Muscle layer of colon (tissue), 2 donors: ENCODE results near the gene LRRC8E.
"Not testable (repeated sequence)": the region's sequence is repeated elsewhere in the genome, so short reads cannot be mapped to it uniquely, and the experiment has no call there.

Experiments
- H3K27ac ChIP-seq: one replicate; pipeline ENCODE4 v1.7.0; 2013; ENCODE audit warnings: low read depth, mild to moderate bottlenecking, low read length, moderate library complexity
- H3K27me3 ChIP-seq, 2 donors: one replicate each; pipeline ENCODE4 v1.7.0; 2013; ENCODE audit warnings: low read length in 2 of 2, mild to moderate bottlenecking in 2 of 2; ENCODE audit not compliant: insufficient read depth in 2 of 2, control insufficient read depth in 1 of 2
- H3K36me3 ChIP-seq: one replicate; pipeline ENCODE4 v1.7.0; 2013; ENCODE audit warnings: mild to moderate bottlenecking, low read length; ENCODE audit not compliant: insufficient read depth
- H3K4me1 ChIP-seq: one replicate; pipeline ENCODE4 v1.7.0; 2013; ENCODE audit warnings: mild to moderate bottlenecking, low read length; ENCODE audit not compliant: insufficient read depth
- H3K4me3 ChIP-seq, 2 donors: one replicate each; pipeline ENCODE4 v1.7.0; 2013; ENCODE audit warnings: low read length in 2 of 2, low read depth in 1 of 2, mild to moderate bottlenecking in 1 of 2, moderate library complexity in 1 of 2
- H3K9ac ChIP-seq: one replicate; pipeline ENCODE4 v1.7.0; 2013; ENCODE audit warnings: low read length
- H3K9me3 ChIP-seq: one replicate; pipeline ENCODE4 v1.7.0; 2013; ENCODE audit warnings: mild to moderate bottlenecking, low read length
- donor health status: abdominal sarcoma.
- donor health status: Adenocarcinoma of cecum.

The LRRC8E gene

DNA sequence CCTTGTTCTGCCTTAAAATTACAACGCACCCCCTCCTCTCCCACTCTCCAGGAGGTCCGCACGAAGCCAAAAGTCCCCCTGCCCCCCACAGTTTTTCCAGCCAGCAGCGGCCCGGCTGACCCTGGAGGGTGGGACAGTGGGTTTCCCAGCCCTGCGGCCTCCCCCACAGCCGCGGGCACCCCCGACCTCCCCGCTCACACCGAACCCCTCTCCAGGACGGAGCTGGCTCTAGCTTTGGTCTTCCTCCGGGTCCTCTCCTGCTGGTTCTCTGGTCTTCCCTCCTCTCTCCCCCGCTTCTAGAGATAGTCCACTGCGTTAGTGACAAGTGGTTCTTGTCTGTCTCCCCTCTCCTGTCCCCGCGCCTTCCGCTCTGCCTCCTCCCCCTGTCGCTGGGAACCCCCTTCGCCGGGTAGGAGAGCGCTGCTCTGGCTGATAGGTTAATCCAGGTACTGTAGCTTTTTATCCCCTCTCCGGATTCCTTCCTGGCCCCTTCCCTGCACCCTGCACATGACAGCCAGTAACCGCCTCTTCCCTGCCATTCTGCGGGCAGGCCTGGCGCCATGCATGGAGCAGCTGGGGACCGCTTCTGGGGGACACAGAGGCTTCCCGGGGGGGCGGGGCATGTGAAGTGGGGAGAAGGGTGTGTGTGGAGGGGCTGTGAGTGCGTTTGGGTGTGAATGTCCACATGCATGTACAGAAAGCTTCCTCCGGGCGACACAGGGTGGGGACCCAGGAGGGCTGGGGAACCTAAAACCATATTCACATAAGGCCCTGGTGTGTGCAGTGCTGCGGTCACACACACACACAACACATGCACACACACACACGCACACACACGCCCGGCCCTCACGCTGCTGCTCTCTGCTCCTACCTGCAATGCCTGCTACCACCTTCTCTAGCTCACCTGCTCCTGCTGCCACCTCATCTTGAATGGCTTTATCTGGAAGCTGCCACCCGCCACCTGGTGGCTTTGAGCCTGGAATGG is 31.3 kb upstream of the LRRC8E start:
- Histone ChIP-seq H3K9me3 (no peaks in the 10 kb centered on the region), H3K4me3 (no peak overlapping the region), H3K9ac (no peak overlapping the region), H3K36me3 (peaks cover 4% of the 10 kb centered on the region), H3K27ac (no peak overlapping the region), H3K27me3 (peaks cover 5 to 64% of the 10 kb centered on the region in 2 donors), H3K4me1 (no peaks in the 10 kb centered on the region)

DNA sequence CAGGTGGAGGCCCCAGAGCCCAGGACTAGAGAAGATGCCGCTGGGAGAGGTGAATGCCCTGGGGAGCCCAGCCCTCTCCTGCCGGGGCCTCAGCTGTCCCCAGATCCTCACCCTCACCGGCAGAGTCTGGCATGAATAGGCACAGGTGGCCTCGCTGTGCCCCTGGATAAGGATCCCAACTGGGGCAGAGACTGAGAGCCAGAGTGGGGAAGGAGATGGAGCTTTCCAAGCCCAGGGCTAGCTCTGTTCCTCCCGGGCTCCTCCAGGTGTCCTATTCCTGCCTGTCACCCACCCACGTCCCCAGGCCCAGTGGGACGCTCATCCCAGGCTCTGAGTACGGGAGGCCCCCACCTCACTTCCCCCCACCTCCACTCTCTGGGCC is 30.6 kb upstream of the LRRC8E start:
- H3K4me3 ChIP-seq: no peak overlapping the region
- peaks cover 5 to 68% of the 10 kb centered on the region in 2 donors for H3K27me3 ChIP-seq
- H3K9ac ChIP-seq: no peak overlapping the region
- H3K4me1 ChIP-seq: no peaks in the 10 kb centered on the region
- H3K36me3 ChIP-seq: peaks cover 4% of the 10 kb centered on the region
- no peak overlapping the region for H3K27ac ChIP-seq
- no peaks in the 10 kb centered on the region for H3K9me3 ChIP-seq

DNA sequence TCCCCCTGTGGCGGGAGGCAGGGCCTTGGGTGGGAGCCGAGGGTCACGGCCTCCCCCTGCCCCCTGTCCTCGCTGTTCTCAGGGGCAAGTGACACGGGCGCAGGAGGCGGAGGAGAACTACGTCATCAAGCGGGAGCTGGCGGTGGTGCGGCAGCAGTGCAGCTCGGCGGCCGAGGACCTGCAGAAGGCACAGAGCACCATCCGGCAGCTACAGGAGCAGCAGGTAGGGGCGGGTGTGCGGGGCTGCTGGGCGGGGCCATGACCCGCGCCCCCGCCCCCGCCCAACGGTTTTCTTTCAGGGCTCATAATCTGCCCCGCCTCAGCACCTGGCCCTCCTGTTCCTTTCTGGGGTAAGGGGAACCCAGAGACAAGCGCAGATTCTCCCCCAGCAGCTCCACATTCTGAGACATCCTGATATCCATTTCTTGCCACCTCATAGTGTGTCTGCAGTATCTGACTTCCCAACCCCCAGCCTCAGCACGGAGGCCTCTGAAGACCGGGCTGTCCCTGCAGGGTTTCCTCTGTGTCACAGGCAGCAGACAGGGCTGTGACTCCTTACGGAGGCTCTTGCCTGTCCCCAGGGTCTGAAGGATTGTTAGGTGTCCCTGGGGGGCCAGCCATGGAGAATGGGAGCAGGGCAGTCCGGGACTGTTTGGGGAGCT is 30.1 kb upstream of the LRRC8E start:
- Histone ChIP-seq H3K27me3 (peaks cover 5 to 68% of the 10 kb centered on the region in 2 donors), H3K36me3 (peaks cover 4% of the 10 kb centered on the region), H3K4me3 (no peak overlapping the region), H3K4me1 (no peaks in the 10 kb centered on the region), H3K9me3 (no peaks in the 10 kb centered on the region), H3K9ac (no peak overlapping the region), H3K27ac (no peak overlapping the region)

- H3K4me3 ChIP-seq, H3K9me3 ChIP-seq: not testable (repeated sequence)
Measured at GRCh38 chr19:7859087-7859486, 29.2 kb upstream of the LRRC8E start.

DNA sequence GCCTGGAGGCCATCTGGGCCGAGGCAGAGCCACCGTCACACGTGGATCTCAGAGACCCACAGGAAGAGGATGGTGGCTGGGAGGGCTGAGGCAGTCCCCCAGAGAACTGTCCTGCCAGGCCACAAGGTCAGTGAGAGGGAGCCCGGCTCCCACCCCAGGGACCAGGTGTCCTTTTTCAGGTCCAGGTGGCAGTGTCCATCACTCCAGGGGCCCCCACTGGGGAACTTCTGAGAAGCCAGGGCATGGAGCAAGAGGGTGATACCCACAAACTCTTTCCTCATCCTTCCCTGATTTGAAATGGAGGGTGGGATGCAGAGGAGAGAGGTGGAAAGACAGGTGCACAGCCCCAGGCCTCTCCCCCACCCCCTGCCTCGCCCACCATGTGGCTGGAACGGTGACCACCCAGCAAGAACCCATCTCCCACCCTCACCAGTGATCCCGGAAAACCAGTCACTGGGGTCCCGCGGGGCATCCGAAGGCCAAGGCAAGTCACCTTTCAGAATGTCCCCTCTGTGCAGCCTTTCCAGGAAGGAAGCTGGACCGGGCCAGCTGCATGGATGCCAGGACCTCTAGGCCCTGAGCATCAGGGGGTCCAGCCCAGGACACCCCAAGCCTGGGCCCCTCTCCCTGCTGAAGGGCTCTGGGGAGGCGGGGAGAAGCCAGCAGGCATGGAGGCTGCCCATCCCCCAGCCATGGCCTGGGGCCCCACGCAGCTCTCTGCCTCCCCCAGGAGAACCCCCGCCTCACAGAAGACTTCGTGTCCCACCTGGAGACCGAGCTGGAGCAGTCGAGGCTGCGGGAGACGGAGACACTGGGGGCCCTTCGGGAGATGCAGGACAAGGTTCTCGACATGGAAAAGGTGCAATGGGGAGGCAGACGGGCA is 28.2 kb upstream of the LRRC8E start:
- Histone ChIP-seq H3K9ac (no peak overlapping the region), H3K4me3 (no peak overlapping the region), H3K27ac (no peak overlapping the region), H3K9me3 (no peaks in the 10 kb centered on the region), H3K36me3 (peaks cover 4% of the 10 kb centered on the region), H3K27me3 (peaks cover 8 to 69% of the 10 kb centered on the region in 2 donors), H3K4me1 (no peaks in the 10 kb centered on the region)

More at GRCh38 chr19:7859087-7859486, 29.2 kb upstream of the LRRC8E start:
- not testable (repeated sequence) for H3K9ac ChIP-seq, H3K27ac ChIP-seq, H3K4me1 ChIP-seq, H3K36me3 ChIP-seq
- peaks cover 5 to 72% of the 10 kb centered on the region in 2 donors for H3K27me3 ChIP-seq

DNA sequence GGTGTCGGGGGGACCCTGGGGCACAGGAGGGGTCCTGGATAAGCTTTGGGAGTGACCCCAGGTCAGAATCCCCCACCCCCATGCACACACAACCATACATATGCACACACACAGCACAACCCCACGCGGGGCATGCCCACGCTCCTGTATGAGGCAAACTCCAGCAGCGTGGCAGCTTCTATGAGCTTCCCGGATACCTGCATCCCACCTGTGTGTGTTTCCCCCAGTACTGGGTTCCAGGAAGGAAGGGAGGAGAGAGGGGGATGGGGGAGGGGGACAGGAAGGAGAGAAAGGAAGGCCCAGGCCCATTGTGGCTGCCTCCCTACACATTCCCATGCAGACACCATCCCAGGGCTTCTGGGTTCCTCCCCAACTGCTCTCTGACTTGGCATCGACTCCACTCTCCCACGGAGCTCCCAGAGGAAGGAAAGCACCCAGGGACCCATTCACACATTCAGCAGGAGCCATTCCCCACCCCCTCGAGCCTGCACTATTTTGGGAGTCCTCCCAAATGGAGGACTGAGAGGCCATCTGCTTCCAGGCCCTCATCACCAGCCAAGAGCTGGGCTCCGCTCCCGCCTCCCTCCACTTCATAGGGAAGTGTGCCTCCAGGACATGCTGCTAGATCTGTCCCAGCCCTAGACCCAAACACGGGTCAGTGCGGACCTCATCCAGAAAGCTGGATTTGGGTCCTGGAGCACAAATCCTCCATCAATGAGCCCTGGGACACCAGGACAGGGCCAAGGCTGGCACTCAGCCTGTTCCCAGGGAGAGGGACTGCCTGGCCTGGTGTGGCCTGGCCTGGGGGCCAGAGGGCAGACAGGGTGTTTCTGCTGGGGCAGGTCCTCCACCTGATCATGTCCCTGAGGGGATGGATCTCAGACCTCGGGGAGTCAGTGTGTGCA is 27.3 kb upstream of the LRRC8E start:
- no peak overlapping the region for H3K9ac ChIP-seq
- H3K9me3 ChIP-seq: no peaks in the 10 kb centered on the region
- H3K4me3 ChIP-seq: no peak overlapping the region
- no peaks in the 10 kb centered on the region for H3K4me1 ChIP-seq
- peaks cover 2% of the 10 kb centered on the region for H3K36me3 ChIP-seq
- H3K27me3 ChIP-seq: peaks cover 13 to 70% of the 10 kb centered on the region in 2 donors
- H3K27ac ChIP-seq: no peak overlapping the region

DNA sequence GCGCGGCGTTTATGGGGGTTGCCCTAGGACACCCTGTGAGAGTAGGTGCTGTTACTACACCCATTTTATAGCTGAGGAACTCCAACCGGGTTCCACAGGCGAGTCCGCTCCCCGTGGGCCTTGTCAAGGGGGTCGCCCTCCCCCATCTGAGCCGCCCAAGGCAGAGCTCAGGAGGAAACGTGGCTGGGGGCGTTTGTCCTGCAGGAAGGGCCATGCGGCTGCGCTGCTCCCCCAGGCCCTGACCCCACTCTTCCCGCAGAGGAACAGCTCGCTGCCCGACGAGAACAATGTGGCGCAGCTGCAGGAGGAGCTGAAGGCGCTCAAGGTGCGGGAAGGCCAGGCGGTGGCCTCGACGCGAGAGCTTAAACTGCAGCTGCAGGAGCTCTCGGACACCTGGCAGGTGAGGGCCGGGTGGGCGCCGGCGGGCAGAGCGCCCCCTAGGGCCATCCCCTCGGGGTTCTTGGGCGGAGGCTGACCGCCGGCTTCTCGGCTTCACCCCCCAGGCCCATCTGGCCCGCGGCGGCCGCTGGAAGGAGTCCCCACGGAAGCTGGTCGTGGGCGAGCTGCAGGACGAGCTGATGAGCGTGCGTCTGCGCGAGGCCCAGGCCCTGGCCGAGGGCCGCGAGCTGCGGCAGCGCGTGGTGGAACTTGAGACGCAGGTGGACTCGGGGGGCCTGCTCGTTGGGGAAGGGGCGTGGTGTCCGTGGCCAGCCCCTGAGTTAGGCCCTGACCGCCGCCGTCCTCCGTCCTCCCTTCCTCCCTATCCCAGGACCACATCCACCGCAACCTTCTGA is 26.5 kb upstream of the LRRC8E start:
- no peaks in the 10 kb centered on the region for H3K4me1 ChIP-seq
- H3K9ac ChIP-seq: no peak overlapping the region
- H3K9me3 ChIP-seq: no peaks in the 10 kb centered on the region
- no peak overlapping the region for H3K27ac ChIP-seq
- no peaks in the 10 kb centered on the region for H3K36me3 ChIP-seq
- H3K4me3 ChIP-seq: no peak overlapping the region
- peaks cover 13 to 68% of the 10 kb centered on the region in 2 donors for H3K27me3 ChIP-seq

DNA sequence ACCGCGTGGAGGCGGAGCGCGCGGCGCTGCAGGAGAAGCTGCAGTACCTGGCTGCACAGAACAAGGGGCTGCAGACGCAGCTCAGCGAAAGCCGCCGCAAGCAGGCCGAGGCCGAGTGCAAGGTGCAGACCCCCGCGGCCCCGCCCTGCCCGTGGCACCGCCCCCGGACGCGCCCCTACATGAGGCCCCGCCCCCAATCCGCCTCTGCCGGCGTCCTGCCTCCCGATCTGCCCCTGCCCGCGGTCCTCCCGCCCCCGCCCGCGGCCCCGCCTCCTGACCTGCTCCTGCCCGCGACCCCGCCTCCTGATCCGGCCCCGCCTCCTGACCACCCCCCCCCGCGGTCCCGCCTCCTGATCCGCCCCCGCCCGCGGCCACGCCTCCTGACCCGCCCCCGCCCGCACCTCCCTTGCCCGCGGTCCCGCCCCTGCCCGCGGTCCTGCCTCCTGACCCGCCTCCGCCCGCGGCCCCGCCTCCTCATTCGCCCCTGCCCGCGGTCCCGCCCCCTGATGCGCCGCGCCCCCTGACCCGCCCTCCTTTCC is 25.8 kb upstream of the LRRC8E start:
- H3K27ac ChIP-seq: no peak overlapping the region
- peaks cover 13 to 69% of the 10 kb centered on the region in 2 donors for H3K27me3 ChIP-seq
- no peak overlapping the region for H3K4me3 ChIP-seq
- no peaks in the 10 kb centered on the region for H3K9me3 ChIP-seq
- H3K36me3 ChIP-seq: no peaks in the 10 kb centered on the region
- H3K4me1 ChIP-seq: no peaks in the 10 kb centered on the region
- no peak overlapping the region for H3K9ac ChIP-seq

GRCh38 chr19:7863157-7863970 is 24.9 kb upstream of the LRRC8E start:
- H3K4me3 ChIP-seq: no peak overlapping the region
- no peaks in the 10 kb centered on the region for H3K36me3 ChIP-seq
- H3K27ac ChIP-seq: no peak overlapping the region
- H3K4me1 ChIP-seq: peaks cover 2% of the 10 kb centered on the region
- H3K9ac ChIP-seq: no peak overlapping the region
- no peaks in the 10 kb centered on the region for H3K9me3 ChIP-seq
- H3K27me3 ChIP-seq: peaks cover 13 to 66% of the 10 kb centered on the region in 2 donors
